Fibroblast of lung (primary cell): ENCODE results near the gene KMT2D. TPM values are rescaled to one million over a fixed set of nuclear protein-coding genes. Genes with fewer than 3 reads are reported as not detected.

Source experiments
- DNase-seq, 2 donors: peaks; one replicate each; pipeline versions ENCODE4 v3.0.0 to v3.0.0-alpha.2; 2010; ENCODE audit warnings: low read depth in 2 of 2
- H2AFZ ChIP-seq: 2 replicates; pipeline ENCODE4 v1.5.1; 2012; ENCODE audit warnings: low read length, control low read depth, inconsistent platforms
- H3K27ac ChIP-seq: 2 replicates; pipeline ENCODE4 v1.5.1; 2011; ENCODE audit warnings: low read length, control low read depth; ENCODE audit not compliant: insufficient read depth
- H3K27me3 ChIP-seq: 2 replicates; pipeline ENCODE4 v1.5.1; 2011; ENCODE audit warnings: mild to moderate bottlenecking, low read length; ENCODE audit not compliant: control insufficient read depth, insufficient read depth
- H3K36me3 ChIP-seq: 2 replicates; pipeline ENCODE4 v1.5.1; 2011; ENCODE audit warnings: low read length; ENCODE audit not compliant: control insufficient read depth, insufficient read depth
- H3K4me1 ChIP-seq: 2 replicates; pipeline ENCODE4 v1.5.1; 2011; ENCODE audit warnings: low read length; ENCODE audit not compliant: control insufficient read depth, insufficient read depth; ENCODE audit errors: extremely low read depth
- H3K4me2 ChIP-seq: 2 replicates; pipeline ENCODE4 v1.5.1; 2011; ENCODE audit warnings: low read length, control low read depth; ENCODE audit not compliant: insufficient read depth; ENCODE audit errors: extremely low read depth
- H3K4me3 ChIP-seq, 4 experiments: fragments of 200-600 bp in 1 of 4; sonication (generic) in 1 of 4; replicated peaks in 1 of 4; 2 replicates each; pipeline ENCODE4 v1.5.1; 2011 to 2016; ENCODE audit warnings: low read length in 4 of 4, low read depth in 3 of 4, mild to moderate bottlenecking in 3 of 4, control low read depth in 2 of 4, inconsistent platforms in 1 of 4, mixed read lengths in 1 of 4; ENCODE audit not compliant: insufficient read depth in 1 of 4; ENCODE audit errors: control extremely low read depth in 1 of 4
- H3K79me2 ChIP-seq: 2 replicates; pipeline ENCODE4 v1.5.1; 2012; ENCODE audit warnings: mild to moderate bottlenecking, low read length, inconsistent platforms; ENCODE audit not compliant: control insufficient read depth, insufficient read depth
- H3K9ac ChIP-seq: 2 replicates; pipeline ENCODE4 v1.5.1; 2011; ENCODE audit warnings: mild to moderate bottlenecking, low read length, control low read depth; ENCODE audit not compliant: insufficient read depth
- H3K9me3 ChIP-seq: 2 replicates; pipeline ENCODE4 v1.5.1; 2012; ENCODE audit warnings: low read depth, low read length; ENCODE audit not compliant: control insufficient read depth, insufficient read depth
- H4K20me1 ChIP-seq: 2 replicates; pipeline ENCODE4 v1.5.1; 2011; ENCODE audit warnings: low read length; ENCODE audit not compliant: control insufficient read depth, insufficient read depth; ENCODE audit errors: extremely low read depth
- EZH2 ChIP-seq: IDR thresholded peaks from 2 replicates; pipeline ENCODE4 v1.5.1; 2012; ENCODE audit warnings: low read length, control low read depth, mild to moderate bottlenecking; ENCODE audit errors: missing control alignments
- polyA plus RNA-seq, 2 donors: library from polyadenylated mRNA; depleted of rRNA in 1 of 2; stranded (reverse) in 1 of 2; unstranded in 1 of 2; fragments of >200 nt; gene quantifications; 2 replicates each; pipeline ENCODE4 v1.2.1, GENCODE V29; 2011 to 2012; ENCODE audit warnings: missing spikeins in 1 of 2
- total RNA-seq: library from RNA; depleted of rRNA; stranded (reverse); fragments of >200 nt; gene quantifications from 2 replicates; pipeline ENCODE4 v1.2.1, GENCODE V29; 2014
- TF ChIP-seq, protein P1 (sequence below), 2 donors: IDR thresholded peaks in 1 of 2; conservative IDR thresholded peaks in 1 of 2; 1 replicate in 1 of 2; 2 replicates in 1 of 2; pipeline ENCODE4 v1.5.1; 2011 to 2012; ENCODE audit warnings: low read length in 2 of 2, control low read depth in 1 of 2, inconsistent platforms in 1 of 2, low read depth in 1 of 2, mild to moderate bottlenecking in 1 of 2

Gene KMT2D
- total and polyA plus RNA-seq, 2 donors (not counting 1 experiment from before 2014, with no cell fraction given): 7.3 to 33.0 TPM

DNA sequence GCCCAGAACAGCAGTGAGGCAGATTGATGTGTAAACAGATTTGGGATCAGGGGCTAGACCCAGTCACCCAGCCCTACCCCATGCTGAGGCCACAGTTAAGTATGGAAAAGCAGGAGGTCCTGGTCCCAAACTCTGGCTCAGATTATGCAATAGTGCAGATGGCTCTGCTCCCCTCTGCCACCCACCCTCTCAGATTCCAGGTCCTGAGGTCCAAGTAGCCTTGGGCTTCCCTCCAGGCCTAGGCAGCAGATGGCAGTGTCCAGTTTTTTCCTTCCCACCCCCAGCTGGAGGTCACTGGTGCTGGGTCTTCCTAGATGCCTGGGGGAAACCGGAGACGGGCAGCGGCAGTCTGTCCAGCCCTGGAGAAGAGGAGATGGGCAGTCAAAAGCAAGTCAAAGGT lies 36.8 kb upstream of the KMT2D start:
- Histone ChIP-seq H3K4me3 (no peak overlapping the region), H3K9me3 (no peaks in the 10 kb centered on the region), H4K20me1 (no peaks in the 10 kb centered on the region), H3K79me2 (no peaks in the 10 kb centered on the region), H3K9ac (no peak overlapping the region), H2AFZ (no peak overlapping the region), H3K27ac (no peak overlapping the region), H3K4me2 (no peak overlapping the region), H3K36me3 (peaks cover 9% of the 10 kb centered on the region), H3K27me3 (peaks cover 17% of the 10 kb centered on the region), H3K4me1 (peaks cover 4% of the 10 kb centered on the region)
- no peak for DNase-seq
- no peak for TF ChIP-seq EZH2
- TF ChIP-seq, protein P1, sequence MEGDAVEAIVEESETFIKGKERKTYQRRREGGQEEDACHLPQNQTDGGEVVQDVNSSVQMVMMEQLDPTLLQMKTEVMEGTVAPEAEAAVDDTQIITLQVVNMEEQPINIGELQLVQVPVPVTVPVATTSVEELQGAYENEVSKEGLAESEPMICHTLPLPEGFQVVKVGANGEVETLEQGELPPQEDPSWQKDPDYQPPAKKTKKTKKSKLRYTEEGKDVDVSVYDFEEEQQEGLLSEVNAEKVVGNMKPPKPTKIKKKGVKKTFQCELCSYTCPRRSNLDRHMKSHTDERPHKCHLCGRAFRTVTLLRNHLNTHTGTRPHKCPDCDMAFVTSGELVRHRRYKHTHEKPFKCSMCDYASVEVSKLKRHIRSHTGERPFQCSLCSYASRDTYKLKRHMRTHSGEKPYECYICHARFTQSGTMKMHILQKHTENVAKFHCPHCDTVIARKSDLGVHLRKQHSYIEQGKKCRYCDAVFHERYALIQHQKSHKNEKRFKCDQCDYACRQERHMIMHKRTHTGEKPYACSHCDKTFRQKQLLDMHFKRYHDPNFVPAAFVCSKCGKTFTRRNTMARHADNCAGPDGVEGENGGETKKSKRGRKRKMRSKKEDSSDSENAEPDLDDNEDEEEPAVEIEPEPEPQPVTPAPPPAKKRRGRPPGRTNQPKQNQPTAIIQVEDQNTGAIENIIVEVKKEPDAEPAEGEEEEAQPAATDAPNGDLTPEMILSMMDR (conservative IDR thresholded peaks at IDR 0.05 in 1 of 2, IDR thresholded peaks at IDR 0.05 in 1 of 2; ENCODE audit: low read depth in 1 of 2, low read length in 2 of 2): no peak

DNA sequence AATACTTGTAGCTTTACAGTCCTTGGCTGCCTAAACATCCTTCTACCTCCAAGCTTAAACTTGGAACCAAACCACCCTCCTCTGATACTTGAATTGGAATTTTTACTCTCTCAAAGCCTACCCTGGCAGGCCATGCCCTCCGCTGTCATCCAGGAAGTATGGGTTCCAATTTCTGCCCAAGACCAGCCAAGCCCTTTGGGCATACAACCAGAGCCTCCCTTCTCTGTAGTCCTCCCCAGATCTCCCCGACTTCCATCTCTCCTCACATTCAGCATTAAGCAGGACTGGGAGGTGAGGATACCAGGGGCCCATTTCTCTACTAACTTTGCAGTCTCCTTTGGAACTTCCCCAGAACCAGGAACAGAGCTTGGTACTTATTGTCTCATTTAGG lies 34.4 kb upstream of the KMT2D start:
- Histone ChIP-seq H3K9me3 (no peaks in the 10 kb centered on the region), H3K4me3 (no peak overlapping the region), H3K36me3 (peaks cover 5% of the 10 kb centered on the region), H3K27me3 (peaks cover 21% of the 10 kb centered on the region), H3K4me1 (peaks cover 7% of the 10 kb centered on the region), H3K27ac (no peak overlapping the region), H2AFZ (no peak overlapping the region), H3K79me2 (no peaks in the 10 kb centered on the region), H4K20me1 (no peaks in the 10 kb centered on the region), H3K9ac (no peak overlapping the region), H3K4me2 (no peak overlapping the region)
- TF ChIP-seq, protein P1 (conservative IDR thresholded peaks at IDR 0.05 in 1 of 2, IDR thresholded peaks at IDR 0.05 in 1 of 2; ENCODE audit: low read depth in 1 of 2, low read length in 2 of 2): no peak
- TF ChIP-seq EZH2: peak; percentile 7
- no peak for DNase-seq

DNA sequence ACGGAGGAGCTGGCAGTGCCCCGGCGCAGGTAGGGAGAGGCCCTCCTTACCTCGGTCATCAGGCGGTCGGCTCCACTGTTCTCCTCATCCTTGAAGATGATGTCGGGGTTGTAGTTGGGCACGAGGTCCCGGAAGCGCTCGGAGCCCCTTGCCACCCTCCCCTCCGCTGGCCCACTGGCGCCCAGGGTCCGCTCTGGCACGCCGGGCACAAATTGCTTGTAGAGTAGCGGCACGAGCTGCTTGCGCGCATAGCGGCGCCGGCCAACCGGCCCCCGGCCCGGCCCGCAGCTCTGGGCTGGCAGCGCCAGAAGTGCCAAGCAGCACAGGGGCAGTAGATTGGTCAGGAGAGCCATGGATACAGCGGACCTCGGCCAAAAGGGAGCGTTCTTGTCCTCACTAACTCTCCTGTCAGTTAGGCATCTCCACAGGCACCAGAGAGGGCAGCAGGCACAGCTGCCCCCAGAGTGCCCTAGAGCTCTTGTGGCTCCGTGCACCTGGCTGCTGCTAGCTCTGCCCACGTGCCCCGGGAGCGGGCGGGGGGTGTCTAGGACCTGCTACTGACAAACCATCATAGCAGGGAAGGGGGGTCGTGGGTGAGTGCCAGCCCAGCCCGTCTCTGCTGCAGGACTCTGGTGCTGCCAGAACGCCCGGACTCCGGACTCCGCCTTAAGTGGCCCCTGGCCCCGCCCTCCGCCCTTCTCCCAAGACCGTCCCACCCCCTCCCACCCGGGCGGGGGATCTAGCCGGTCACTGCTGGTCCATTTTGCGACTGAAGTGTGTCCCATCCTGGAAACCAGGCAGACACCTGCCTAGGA lies 33.8 kb upstream of the KMT2D start, which contains the start of gene DHH:
DHH (minus strand) TSS at position 642 of the 815 bp plus-strand sequence; CDS start at position 353, 289 bp downstream.
- peaks cover 7% of the 10 kb centered on the region for H3K4me1 ChIP-seq
- H3K79me2 ChIP-seq: no peaks in the 10 kb centered on the region
- TF ChIP-seq EZH2: peak; percentile 52
- TF ChIP-seq, protein P1 (conservative IDR thresholded peaks at IDR 0.05 in 1 of 2, IDR thresholded peaks at IDR 0.05 in 1 of 2; ENCODE audit: low read depth in 1 of 2, low read length in 2 of 2): no peak
- no peaks in the 10 kb centered on the region for H4K20me1 ChIP-seq
- peak within 1 kb of the TSS; percentile 49 for H3K4me2 ChIP-seq
- H2AFZ ChIP-seq: no peak within 1 kb of the TSS
- H3K9me3 ChIP-seq: no peaks in the 10 kb centered on the region
- H3K9ac ChIP-seq: no peak within 1 kb of the TSS
- peak within 1 kb of the TSS in 1 of 4 experiments; percentile 33 for H3K4me3 ChIP-seq
- no peak within 1 kb of the TSS for H3K27ac ChIP-seq
- H3K36me3 ChIP-seq: peaks cover 5% of the 10 kb centered on the region
- peak in 1 of 2 donors; percentile 9 for DNase-seq
- peaks cover 21% of the 10 kb centered on the region for H3K27me3 ChIP-seq
